PFSK-1 (cell line): ENCODE measurements around the gene ARHGAP42.

Source experiments
- POLR2AphosphoS5 ChIP-seq: IDR thresholded peaks from 2 replicates; pipeline ENCODE4 v1.6.1; 2012; ENCODE audit warnings: low read depth, mild to moderate bottlenecking, control low read depth, low read length, moderate library complexity
- TAF1 ChIP-seq: IDR thresholded peaks from 2 replicates; pipeline ENCODE4 v1.6.1; 2012; ENCODE audit warnings: low read length, control low read depth, borderline replicate concordance; ENCODE audit not compliant: insufficient read depth
- TF ChIP-seq, protein P1 (sequence below), 2 experiments: IDR thresholded peaks; 2 replicates each; pipeline versions ENCODE4 v1.6.1 to v1.8.0; 2011 to 2012; ENCODE audit warnings: low read depth in 2 of 2, low read length in 2 of 2, control low read depth in 1 of 2, inconsistent platforms in 1 of 2, mild to moderate bottlenecking in 1 of 2, moderate library complexity in 1 of 2; ENCODE audit not compliant: insufficient read depth in 1 of 2

- no peak for TF ChIP-seq POLR2AphosphoS5
- TF ChIP-seq TAF1: no peak
- TF ChIP-seq, protein P1, sequence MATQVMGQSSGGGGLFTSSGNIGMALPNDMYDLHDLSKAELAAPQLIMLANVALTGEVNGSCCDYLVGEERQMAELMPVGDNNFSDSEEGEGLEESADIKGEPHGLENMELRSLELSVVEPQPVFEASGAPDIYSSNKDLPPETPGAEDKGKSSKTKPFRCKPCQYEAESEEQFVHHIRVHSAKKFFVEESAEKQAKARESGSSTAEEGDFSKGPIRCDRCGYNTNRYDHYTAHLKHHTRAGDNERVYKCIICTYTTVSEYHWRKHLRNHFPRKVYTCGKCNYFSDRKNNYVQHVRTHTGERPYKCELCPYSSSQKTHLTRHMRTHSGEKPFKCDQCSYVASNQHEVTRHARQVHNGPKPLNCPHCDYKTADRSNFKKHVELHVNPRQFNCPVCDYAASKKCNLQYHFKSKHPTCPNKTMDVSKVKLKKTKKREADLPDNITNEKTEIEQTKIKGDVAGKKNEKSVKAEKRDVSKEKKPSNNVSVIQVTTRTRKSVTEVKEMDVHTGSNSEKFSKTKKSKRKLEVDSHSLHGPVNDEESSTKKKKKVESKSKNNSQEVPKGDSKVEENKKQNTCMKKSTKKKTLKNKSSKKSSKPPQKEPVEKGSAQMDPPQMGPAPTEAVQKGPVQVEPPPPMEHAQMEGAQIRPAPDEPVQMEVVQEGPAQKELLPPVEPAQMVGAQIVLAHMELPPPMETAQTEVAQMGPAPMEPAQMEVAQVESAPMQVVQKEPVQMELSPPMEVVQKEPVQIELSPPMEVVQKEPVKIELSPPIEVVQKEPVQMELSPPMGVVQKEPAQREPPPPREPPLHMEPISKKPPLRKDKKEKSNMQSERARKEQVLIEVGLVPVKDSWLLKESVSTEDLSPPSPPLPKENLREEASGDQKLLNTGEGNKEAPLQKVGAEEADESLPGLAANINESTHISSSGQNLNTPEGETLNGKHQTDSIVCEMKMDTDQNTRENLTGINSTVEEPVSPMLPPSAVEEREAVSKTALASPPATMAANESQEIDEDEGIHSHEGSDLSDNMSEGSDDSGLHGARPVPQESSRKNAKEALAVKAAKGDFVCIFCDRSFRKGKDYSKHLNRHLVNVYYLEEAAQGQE (IDR thresholded peaks at IDR 0.05; ENCODE audit: insufficient read depth in 1 of 2, low read depth in 2 of 2, low read length in 2 of 2): no peak
Observed at GRCh38 chr11:100675115-100675650, 11.9 kb upstream of the ARHGAP42 start.
